BLaER1 (cell line): ENCODE results near the gene PANK3.

Experiments used
- H3K27ac ChIP-seq: shearing (Covaris generic); formaldehyde crosslinking; 2 replicates; pipeline ENCODE4 v1.8.1; 2022
- H3K27me3 ChIP-seq: shearing (Covaris generic); formaldehyde crosslinking; 2 replicates; pipeline ENCODE4 v1.8.1; 2022
- H3K36me3 ChIP-seq: shearing (Covaris generic); formaldehyde crosslinking; 2 replicates; pipeline ENCODE4 v1.8.1; 2022
- H3K4me1 ChIP-seq: shearing (Covaris generic); formaldehyde crosslinking; 2 replicates; pipeline ENCODE4 v1.8.1; 2022
- H3K4me2 ChIP-seq: shearing (Covaris generic); formaldehyde crosslinking; 2 replicates; pipeline ENCODE4 v1.8.1; 2022
- H3K4me3 ChIP-seq: shearing (Covaris generic); formaldehyde crosslinking; 2 replicates; pipeline ENCODE4 v1.8.1; 2022
- H3K9ac ChIP-seq: shearing (Covaris generic); formaldehyde crosslinking; 2 replicates; pipeline ENCODE4 v1.8.1; 2022
- H3K9me3 ChIP-seq: shearing (Covaris generic); formaldehyde crosslinking; 2 replicates; pipeline ENCODE4 v1.8.1; 2022
- H4K20me1 ChIP-seq: shearing (Covaris generic); formaldehyde crosslinking; 2 replicates; pipeline ENCODE4 v1.8.1; 2022
- Cebpa-rat ChIP-seq: shearing (Covaris generic); IDR thresholded peaks from 2 replicates; pipeline ENCODE4 v1.8.1; 2022

Gene PANK3

DNA sequence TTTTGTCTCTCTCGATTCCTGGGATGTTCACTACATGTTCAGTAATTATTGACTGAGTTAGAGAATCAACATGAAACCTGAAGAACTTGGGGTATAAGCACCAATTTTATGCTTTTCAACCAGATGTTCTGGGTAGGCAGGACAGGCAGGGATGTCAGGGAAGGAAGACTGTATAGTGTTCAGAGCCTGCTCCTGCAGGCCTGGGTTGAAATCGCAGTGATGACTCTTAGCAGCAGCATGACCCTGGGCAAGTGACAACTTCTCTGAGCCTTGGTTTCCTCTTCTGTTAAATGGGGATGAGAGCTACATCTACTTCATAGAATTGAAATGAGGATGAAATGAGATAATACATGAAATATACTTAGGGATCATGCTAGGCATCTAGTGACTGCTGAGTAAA is 29.7 kb upstream of the PANK3 start:
- Histone ChIP-seq H3K4me1 (no peaks in the 10 kb centered on the region), H3K27me3 (no peaks in the 10 kb centered on the region), H3K27ac (no peak overlapping the region), H3K4me2 (no peak overlapping the region), H3K36me3 (no peaks in the 10 kb centered on the region), H3K4me3 (no peak overlapping the region), H4K20me1 (no peaks in the 10 kb centered on the region), H3K9me3 (no peaks in the 10 kb centered on the region), H3K9ac (no peak overlapping the region)
- TF ChIP-seq Cebpa-rat = no peak

DNA sequence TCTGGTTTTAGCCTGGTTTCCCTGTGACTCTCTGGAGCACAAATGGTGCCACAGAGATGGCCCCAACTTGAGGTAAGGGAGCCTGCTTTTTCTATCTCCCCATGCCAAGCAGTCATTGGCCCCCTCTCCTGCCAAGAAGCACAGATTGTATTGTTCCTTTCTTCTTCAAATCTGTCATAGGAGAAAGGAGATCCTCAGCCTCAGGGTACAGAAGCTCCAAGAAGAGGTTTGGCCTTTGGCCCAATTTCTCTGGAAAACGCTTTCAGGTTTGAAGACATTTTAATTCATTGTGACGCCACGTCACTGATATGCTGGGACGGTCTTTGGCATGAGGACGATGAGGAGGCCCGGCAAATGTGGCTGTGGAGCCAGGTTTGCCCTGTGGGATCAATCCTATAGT is 29.2 kb upstream of the PANK3 start:
- Histone ChIP-seq H3K4me3 (no peak overlapping the region), H3K9ac (no peak overlapping the region), H3K27me3 (no peaks in the 10 kb centered on the region), H3K36me3 (no peaks in the 10 kb centered on the region), H3K9me3 (no peaks in the 10 kb centered on the region), H4K20me1 (no peaks in the 10 kb centered on the region), H3K27ac (no peak overlapping the region), H3K4me1 (peaks cover 4% of the 10 kb centered on the region), H3K4me2 (no peak overlapping the region)
- no peak for TF ChIP-seq Cebpa-rat

DNA sequence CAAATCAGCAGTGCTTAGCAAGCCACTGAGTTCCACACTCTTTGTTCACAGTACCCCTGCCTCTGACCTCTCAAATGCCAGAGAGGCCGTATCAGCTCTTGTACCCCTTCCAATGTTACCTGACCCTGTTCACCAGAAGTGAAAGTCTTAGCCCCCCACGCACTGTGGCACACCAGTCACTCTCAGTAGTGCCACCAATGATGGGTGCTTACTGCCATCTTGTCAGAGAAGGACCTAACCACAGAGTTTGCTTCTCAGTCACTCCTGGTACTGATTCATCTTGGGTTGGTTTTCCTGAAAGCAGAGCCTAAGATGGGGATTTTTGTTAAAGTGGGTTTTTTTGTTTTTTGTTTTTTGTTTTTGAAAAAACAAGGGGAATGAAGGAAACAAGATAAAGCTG is 28.8 kb upstream of the PANK3 start:
- Histone ChIP-seq H3K27ac (no peak overlapping the region), H3K4me1 (peaks cover 6% of the 10 kb centered on the region), H3K27me3 (no peaks in the 10 kb centered on the region), H3K4me3 (no peak overlapping the region), H3K9me3 (no peaks in the 10 kb centered on the region), H4K20me1 (no peaks in the 10 kb centered on the region), H3K36me3 (no peaks in the 10 kb centered on the region), H3K4me2 (no peak overlapping the region), H3K9ac (no peak overlapping the region)
- no peak for TF ChIP-seq Cebpa-rat

DNA sequence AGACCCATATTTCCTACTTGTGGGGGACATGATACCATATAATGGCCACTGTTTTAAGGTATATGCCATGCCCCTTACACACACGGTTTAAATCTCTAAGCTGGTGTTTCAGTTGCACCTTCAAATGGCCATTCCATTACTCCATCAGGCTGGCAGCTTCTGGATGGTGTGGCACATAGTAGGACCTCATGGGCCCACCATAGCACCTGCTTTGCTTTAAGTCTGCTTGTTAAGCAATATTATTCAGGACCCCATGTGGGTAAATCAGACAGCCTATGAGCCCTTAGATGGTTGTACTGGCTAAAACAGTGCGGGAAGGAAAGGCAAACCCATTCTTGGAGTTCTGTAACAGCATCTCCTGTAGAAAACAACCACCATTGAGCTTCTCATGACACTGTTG is 27.4 kb upstream of the PANK3 start:
- Histone ChIP-seq H3K4me3 (no peak overlapping the region), H3K4me2 (no peak overlapping the region), H3K9ac (no peak overlapping the region), H3K36me3 (no peaks in the 10 kb centered on the region), H3K27me3 (no peaks in the 10 kb centered on the region), H4K20me1 (no peaks in the 10 kb centered on the region), H3K27ac (no peak overlapping the region), H3K9me3 (no peaks in the 10 kb centered on the region), H3K4me1 (peaks cover 6% of the 10 kb centered on the region)
- no peak for TF ChIP-seq Cebpa-rat

DNA sequence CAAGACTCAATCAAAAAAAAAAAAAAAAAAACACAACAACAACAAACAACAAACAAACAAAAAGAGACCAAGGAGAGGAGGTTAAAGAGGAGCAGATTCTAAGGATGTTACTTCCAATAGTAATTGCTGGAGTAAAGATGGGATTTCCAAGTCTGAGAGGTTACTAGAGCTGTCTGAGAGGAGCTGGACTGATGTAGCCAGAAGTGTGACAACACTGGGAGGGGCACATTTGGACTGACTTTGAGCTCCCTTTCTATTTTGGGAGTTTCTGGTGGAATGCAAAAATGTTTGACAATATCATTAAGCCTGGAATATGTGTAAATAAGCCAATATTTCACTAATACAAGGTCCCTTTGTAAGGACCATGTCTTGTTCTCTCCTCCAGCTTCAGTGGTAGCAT is 25.3 kb upstream of the PANK3 start:
- Histone ChIP-seq H3K27ac (no peak overlapping the region), H3K27me3 (no peaks in the 10 kb centered on the region), H3K9ac (no peak overlapping the region), H3K4me3 (no peak overlapping the region), H3K4me1 (peaks cover 6% of the 10 kb centered on the region), H3K9me3 (no peaks in the 10 kb centered on the region), H3K36me3 (no peaks in the 10 kb centered on the region), H3K4me2 (no peak overlapping the region), H4K20me1 (no peaks in the 10 kb centered on the region)
- TF ChIP-seq Cebpa-rat = no peak

DNA sequence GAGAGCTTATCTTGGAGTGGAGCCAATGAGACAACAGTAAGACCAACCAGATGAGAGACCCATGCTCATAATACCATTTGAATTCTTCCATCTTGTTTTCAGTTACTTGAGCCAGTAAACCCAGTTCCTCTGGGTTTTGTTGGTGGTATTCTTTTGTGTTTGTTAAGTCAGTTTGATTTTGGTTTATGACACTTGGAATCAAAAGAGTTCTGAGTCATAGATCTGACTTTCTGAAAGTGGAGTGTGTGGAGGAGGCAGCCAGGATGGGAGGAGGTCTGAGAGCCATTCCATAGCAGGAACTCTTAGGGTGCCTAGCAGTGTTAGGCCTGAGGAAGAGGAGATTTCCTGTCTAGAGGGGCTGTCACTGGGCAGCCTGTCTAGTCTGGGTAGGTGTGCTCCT is 24.6 kb upstream of the PANK3 start:
- Histone ChIP-seq H3K4me2 (no peak overlapping the region), H4K20me1 (no peaks in the 10 kb centered on the region), H3K27ac (no peak overlapping the region), H3K4me1 (peaks cover 7% of the 10 kb centered on the region), H3K9ac (no peak overlapping the region), H3K9me3 (no peaks in the 10 kb centered on the region), H3K27me3 (no peaks in the 10 kb centered on the region), H3K4me3 (no peak overlapping the region), H3K36me3 (no peaks in the 10 kb centered on the region)
- no peak for TF ChIP-seq Cebpa-rat

DNA sequence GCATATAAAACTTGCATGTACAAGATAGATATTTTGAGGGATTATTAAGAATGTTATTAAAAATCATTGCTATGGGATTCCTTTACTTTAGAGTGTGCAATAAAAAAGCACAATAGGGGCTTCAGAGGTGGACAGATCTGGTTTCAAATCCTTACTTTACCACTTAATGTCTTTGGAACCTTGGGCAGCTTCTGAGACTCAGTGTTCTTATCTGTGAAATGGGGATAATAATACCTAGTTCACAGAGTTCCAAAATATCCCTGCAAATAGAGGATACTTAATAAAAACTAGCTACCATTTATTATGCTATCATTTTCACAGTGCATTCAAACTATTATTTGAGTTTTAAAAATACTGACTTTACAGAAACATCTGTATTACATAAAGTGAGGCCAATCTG is 23.3 kb upstream of the PANK3 start:
- Histone ChIP-seq H3K36me3 (no peaks in the 10 kb centered on the region), H3K4me2 (no peak overlapping the region), H3K9me3 (no peaks in the 10 kb centered on the region), H3K4me1 (peaks cover 10% of the 10 kb centered on the region), H4K20me1 (no peaks in the 10 kb centered on the region), H3K27ac (no peak overlapping the region), H3K4me3 (no peak overlapping the region), H3K27me3 (no peaks in the 10 kb centered on the region), H3K9ac (no peak overlapping the region)
- no peak for TF ChIP-seq Cebpa-rat

DNA sequence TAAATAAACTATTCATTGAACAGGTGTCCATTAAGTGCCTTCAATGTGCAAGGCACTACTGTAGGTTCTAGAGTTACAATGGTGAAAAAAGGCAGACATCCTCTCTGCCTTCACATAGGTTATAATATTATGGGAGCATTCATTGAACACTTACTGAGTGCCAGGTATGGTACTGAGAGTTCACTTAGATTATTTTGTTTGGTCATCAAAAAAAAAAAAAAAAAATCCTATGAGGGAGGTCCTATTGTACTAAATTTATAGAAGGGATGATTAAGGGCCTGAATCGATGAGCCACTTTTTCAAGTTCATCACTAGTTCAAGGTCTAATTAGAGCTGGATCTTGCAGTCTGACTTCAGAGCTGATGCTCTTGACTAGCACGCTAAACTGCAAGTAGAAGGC is 22.8 kb upstream of the PANK3 start:
- TF ChIP-seq Cebpa-rat = no peak
- peaks cover 15% of the 10 kb centered on the region for H3K4me1 ChIP-seq
- H3K27ac ChIP-seq = no peak overlapping the region
- H3K27me3 ChIP-seq = no peaks in the 10 kb centered on the region
- H3K36me3 ChIP-seq = no peaks in the 10 kb centered on the region
- H3K9ac ChIP-seq = no peak overlapping the region
- H3K4me3 ChIP-seq = no peak overlapping the region
- no peak overlapping the region for H3K4me2 ChIP-seq
- no peaks in the 10 kb centered on the region; the same call in 1 of the 2 replicates for H3K9me3 ChIP-seq
- no peaks in the 10 kb centered on the region for H4K20me1 ChIP-seq

DNA sequence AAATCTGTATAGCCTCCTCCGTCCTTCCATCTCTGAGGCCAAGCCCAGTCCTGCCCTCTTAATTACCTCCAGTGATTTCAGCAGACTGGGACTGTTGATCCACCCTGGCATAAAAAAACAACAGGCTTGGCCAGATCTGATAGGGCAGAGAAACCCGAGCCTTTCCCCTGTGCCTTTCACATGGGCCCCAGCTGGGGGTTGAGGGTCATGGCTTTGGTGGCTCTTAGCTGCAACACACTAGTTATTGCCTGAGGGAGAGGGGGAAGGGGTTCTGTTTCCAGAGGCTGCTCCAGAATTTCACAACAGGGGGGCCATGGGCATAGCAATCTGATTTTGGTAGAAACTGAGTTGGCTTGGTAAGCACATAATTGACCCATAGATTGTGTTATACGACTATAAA is 21.2 kb upstream of the PANK3 start:
- TF ChIP-seq Cebpa-rat = no peak
- H3K4me2 ChIP-seq = no peak overlapping the region

DNA sequence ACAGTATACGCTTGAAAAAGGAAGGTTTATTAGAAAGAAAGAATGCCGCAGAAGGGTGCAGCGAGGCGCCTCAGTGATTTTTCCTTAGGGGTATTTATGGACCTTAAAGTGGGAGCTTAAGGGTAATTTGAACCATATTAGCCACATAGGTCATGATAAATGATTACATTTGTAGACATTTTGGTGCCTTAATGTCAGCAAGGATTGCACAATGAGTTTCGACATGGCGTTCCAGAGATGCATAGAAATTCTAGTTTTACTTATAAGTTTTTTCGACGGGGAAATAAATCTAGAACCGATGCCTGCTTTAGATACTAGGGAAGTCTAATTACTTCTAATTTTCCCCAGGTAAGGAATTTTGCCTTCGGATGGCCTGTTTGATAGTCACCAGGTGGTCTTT is 20.7 kb upstream of the PANK3 start:
- Histone ChIP-seq H3K27me3 (no peaks in the 10 kb centered on the region), H3K9me3 (no peaks in the 10 kb centered on the region; the same call in 1 of the 2 replicates), H3K27ac (no peak overlapping the region), H3K4me1 (peaks cover 15% of the 10 kb centered on the region), H3K36me3 (no peaks in the 10 kb centered on the region), H4K20me1 (no peaks in the 10 kb centered on the region), H3K4me2 (no peak overlapping the region), H3K4me3 (no peak overlapping the region), H3K9ac (no peak overlapping the region)
- no peak for TF ChIP-seq Cebpa-rat

More for the DNA sequence above, 21.2 kb upstream of the PANK3 start:
- no peak overlapping the region for H3K4me3 ChIP-seq
- no peak overlapping the region for H3K27ac ChIP-seq
- no peaks in the 10 kb centered on the region; the same call in 1 of the 2 replicates for H3K9me3 ChIP-seq
- H3K4me1 ChIP-seq = peaks cover 15% of the 10 kb centered on the region
- H3K27me3 ChIP-seq = no peaks in the 10 kb centered on the region
- H3K9ac ChIP-seq = no peak overlapping the region
- no peaks in the 10 kb centered on the region for H4K20me1 ChIP-seq
- H3K36me3 ChIP-seq = no peaks in the 10 kb centered on the region

DNA sequence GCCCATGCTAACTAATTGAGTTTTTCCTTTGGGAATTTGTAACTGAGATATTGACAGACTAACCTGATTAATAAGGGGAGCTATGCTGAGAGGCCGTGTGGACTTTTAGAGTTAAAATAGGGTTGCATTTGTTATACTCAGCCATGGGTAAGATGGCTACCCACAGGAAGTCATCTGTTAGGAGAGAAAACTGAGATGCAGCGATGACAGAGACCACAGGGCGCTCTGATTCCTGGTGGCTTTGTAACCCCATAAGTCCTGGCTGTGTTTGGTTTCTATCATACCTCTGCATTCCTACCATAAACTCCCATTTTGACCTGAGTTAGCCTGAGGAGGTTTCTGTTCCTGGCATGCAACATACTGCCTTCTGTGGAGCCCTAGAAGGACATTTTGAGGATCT is 19.5 kb upstream of the PANK3 start:
- Histone ChIP-seq H3K27me3 (no peaks in the 10 kb centered on the region), H3K4me2 (no peak overlapping the region), H3K9ac (no peak overlapping the region), H3K36me3 (no peaks in the 10 kb centered on the region), H3K4me3 (no peak overlapping the region), H3K9me3 (no peaks in the 10 kb centered on the region; the same call in 1 of the 2 replicates), H3K27ac (no peak overlapping the region), H3K4me1 (peaks cover 13% of the 10 kb centered on the region), H4K20me1 (no peaks in the 10 kb centered on the region)
- TF ChIP-seq Cebpa-rat = no peak
